NCI-H2081 treated with DMSO at 0.1 percent for 48 hours (cell line): ENCODE results near the gene UBALD2.
"Not testable (repeated sequence)": the region's sequence is repeated elsewhere in the genome, so short reads cannot be mapped to it uniquely, and the experiment has no call there.

Source experiments
- DNase-seq: peaks from one replicate; lab custom pipeline; 2025; lab: John Stamatoyannopoulos, UW

Gene UBALD2

DNA sequence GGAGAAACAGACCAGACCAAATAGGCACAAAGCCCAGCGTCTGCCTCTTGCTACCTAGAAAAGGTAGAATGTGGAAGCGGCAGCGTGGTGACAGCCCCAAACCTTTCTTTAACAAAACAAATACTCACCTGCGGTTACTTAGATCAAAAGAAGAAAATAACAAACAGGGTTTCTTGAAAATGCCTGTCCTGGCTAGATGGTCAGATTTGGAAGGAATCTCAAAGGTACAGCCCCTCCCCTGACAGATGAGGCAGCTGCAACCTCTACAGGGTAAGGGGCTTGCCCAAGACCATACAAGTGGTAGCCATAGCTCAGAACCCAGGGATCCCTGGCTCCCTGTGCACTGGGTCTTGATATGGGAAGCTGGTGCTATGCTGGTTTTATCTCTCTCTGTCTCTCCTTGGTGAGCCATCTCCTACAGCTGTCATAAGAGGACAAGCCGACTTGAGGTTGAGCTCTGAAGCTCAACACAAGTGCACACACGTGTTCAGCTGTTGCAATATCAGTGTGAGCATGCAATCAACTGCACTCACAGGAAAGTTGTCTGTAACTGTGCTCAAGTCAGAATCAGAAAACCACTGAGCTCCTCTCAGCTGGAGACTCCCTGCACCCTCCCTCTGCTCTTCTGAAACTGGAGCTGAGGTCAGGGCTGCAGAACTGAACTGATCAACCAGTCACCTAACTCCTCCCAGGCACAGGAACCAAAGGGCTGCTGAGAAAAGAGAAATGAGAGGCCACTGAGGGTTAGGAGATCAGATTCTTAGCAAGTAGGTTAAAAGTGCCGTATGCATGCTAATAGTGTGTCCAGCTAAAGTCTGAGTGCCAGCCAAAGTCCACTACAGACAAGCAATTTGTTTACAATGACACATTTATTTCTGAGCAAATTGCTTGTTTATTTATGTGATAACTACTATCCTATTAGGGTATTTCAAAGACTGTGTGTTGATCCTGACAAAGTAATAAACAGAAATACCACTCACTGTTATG, 18.8 kb upstream of the UBALD2 start:
- no peak for DNase-seq

DNA sequence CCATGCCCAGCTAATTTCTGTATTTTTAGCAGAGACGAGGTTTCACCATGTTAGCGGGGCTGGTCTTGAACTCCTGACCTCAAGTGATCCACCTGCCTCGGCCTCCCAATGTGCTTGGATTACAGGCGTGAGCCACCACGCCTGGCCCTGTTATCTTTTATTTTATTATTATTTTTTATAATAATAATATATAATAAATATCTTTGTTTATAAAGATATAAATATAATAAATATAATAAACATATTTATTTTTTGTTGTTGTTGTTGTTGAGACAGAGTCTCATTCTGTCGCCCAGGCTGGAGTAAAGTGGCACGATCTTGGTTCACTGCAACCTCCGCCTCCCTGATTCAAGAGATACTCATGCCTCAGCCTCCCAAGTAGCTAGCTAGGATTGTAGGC, 17.8 kb upstream of the UBALD2 start:
- no peak for DNase-seq

DNA sequence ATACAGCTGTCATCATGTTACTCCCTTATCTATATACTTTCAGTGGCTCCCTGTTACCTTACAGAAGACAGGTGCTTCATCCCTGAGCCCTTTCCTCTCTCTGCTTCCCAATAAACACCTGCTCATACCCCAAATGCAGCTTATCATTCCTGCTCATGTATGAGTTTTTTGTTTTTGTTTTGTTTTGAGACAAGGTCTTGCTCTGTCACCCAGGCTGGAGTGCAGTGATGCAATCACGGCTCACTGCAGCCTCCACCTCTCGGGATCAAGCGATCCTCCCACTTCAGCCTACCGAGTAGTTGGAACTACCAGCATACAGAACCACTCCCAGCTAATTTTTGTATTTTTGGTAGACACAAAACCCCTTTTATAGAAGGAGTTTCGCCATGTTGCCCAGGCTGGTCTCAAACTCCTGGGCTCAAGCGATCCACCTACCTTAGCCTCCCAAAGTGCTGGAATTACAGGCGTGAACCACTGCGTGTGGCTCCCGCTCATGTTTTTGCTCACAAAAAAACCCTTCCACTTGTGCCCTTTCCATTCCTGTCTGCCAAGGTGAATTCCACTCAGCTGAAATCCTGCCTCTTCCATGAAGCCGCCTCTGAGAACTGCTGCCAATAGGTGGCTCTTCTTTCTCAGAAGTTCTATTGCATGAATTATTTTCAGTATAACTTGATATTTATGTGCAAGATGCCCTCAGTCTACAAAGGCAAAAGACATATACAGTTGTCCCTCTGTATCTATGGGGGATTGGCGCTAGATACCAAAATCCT, 16.9 kb upstream of the UBALD2 start:
- DNase-seq, result no peak

DNA sequence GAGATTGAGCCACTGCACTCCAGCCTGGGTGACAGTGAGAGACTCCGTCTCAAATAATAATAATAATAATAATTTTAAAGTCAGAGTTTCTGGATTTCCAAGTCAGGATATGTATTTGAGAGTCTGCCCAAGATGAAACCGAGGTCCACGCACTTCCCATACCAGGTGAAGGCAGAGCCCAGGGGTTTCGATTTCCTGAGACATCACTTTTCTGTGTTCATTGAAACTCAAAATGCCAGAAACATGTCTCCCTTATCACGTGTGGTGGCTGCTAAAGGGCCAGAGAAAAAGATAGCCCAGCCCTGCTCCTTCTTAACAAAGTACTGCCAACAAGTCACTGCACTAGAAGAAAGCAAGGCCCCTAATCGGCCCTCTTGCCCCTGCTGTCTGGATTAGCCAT, 15.0 kb upstream of the UBALD2 start:
- no peak for DNase-seq

GRCh38 chr17:76251478-76252039, 13.6 kb upstream of the UBALD2 start:
- DNase-seq, result no peak

- DNase-seq, result no peak
These were observed 12.9 kb upstream of the UBALD2 start for GRCh38 chr17:76252040-76252954.

DNA sequence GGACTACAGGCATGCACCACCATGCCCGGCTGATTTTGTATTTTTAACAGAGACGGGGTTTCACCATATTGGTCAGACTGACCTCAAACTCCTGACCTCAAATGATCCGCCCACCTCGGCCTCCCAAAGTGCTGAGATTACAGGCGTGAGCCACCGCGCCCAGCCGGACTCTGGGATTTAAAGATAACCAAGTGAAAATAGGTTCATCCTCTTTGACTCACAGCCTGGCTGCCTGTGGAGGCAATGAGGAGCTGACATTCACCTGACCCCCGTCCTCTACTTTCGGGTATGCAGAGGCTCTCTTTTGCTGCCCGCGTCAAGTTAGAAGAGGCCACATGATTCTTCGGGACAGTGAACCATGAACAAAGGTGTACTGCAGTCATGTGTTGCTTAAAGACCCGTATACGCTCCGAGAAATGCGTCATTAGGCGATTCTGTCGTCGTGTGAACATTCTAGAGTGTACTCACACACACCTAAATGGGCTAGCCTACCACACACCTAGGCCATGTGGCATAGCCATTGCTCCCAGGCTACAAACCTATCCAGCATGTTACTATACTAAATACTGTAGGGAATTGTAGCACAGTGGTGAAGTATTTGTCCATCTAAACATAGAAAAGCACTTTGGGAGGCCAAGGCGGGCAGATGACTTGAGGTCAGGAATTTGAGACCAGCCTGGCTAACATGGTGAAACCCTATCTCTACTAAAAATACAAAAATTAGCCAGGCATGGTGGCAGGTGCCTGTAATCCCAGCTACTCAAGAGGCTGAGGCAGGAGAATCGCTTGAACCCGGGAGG, 12.0 kb upstream of the UBALD2 start:
- not testable (repeated sequence) for DNase-seq

- no peak for DNase-seq
These were observed 11.3 kb upstream of the UBALD2 start for GRCh38 chr17:76253841-76254240.

DNA sequence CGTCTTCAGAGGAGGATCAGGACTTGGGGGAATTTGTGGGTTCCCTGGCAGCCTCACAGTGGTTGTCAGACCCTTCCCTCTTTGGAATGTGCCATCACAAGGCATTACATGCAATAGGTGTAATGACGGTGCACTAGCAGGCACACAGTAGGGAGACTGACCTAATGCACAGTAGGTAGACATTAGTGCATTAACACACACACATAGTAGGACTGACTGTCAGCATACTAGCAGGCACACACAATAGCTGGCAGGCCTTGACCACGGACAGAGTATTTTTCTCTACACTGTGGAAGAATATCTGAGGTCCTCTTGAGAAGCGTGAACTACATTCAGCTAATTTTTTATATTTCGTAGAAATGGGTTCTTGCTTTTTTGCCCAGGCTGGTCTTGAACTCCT, 10.9 kb upstream of the UBALD2 start:
- DNase-seq, result no peak

GRCh38 chr17:76255801-76256429, 9.2 kb upstream of the UBALD2 start:
- no peak for DNase-seq

DNA sequence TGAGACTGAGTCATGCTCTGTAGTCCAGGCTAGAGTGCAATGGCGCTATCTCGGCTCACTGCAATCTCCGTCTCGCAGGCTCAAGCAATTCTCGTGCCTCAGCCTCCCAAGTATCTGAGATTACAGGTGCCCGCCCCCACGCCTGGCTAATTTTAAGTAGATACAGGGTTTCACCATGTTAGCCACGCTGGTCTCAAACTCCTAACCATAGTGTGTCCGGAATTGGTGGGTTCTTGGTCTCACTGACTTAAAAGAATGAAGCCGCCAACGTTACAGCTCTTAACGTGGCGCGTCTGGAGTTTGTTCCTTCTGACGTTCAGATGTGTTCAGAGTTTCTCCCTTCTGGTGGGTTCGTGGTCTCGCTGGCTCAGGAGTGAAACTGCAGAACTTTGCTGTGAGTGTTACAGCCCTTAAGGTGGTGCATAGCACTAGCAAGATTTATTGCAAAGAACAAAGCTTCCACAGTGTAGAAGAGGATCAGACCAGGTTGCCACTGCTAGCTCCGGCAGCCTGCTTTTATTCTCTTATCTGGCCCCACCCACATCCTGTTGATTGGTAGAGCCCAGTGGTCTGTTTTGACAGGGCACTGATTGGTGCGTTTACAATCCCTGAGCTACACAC, 8.6 kb upstream of the UBALD2 start:
- not testable (repeated sequence) for DNase-seq

DNA sequence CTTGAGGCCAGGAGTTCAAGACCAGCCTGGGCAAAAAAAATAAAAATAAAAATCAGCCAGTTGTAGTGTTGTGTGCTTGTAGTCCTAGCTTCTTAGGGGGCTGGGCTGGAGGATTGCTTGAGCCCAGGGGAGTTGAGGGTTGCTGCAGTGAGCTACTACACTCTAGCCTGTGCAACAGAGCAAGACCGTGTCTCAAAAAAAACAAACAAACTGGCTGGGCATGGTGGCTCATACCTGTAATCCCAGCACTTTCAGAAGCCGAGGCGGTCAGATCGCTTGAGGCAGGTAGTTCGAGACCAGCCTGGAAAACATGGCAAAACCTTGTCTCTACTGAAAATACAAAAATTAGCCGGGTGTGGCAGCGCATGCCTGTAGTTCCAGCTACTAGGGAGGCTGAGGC, 4.9 kb upstream of the UBALD2 start:
- DNase-seq, result no peak

GRCh38 chr17:76260669-76261068, 4.5 kb upstream of the UBALD2 start:
- no peak for DNase-seq

GRCh38 chr17:76261421-76262215, 3.5 kb upstream of the UBALD2 start:
- DNase-seq, result no peak

DNA sequence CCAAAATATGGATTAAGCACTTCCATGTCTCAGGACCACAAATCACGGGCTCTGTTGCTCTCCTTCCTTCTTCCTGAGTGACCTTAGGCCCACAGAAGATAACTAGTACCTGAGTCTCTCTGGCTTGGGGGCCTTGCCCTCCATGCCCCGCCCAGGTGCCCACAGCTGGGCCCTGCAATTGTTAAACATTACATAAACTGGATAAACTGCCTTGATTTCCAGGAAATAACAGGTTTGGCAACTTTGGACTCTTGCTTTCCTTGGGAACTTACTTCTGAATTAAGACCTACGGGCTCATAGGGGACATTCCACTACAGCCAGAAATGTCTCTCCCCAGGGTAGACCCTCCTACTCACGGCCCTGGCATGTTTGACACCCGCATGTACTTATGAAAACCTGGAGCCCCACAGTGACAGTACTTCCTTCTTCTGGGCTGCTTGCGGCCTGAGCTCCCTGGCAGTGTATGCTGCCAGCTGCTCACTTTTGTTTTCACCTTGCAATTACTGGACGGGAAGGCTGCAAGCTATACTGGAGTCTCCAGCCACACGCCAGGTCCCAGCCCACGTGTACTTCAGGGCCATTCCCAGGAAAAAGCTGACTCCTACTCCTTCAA, 2.3 kb upstream of the UBALD2 start:
- DNase-seq, result no peak

GRCh38 chr17:76263896-76264295, 1.3 kb upstream of the UBALD2 start:
- DNase-seq, result no peak

DNA sequence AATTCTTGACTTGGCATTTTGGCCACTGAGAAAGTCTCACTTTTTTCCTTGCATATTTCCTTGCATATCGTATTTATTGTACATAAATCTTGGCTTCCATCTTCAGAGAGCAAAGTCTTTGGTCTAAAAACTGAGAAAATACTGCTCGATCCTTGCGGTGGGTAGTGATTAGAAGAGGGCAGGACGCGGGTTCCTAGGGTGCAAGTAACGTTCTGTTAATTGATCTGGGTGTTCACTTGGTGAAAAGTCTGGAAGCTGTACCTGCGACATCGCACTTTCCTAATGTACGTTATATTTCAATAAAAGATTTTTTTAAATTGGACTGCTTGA, 758 bp upstream of the UBALD2 start:
- no peak for DNase-seq

GRCh38 chr17:76265624-76266243, 586 bp downstream of the UBALD2 start:
- DNase-seq, result no peak
